Right lobe of liver (tissue), 6 donors: ENCODE results near the gene SH3TC1. TPM values are rescaled to one million over a fixed set of nuclear protein-coding genes. Genes with fewer than 3 reads are reported as not detected.

ENCODE experiments used
- ATAC-seq, 4 donors: fragments of 200-7000 bp; cut with Tn5 transposase; one replicate each; pipeline ENCODE4 v1.9.1; 2020; ENCODE audit warnings: mild to moderate bottlenecking in 4 of 4, moderate library complexity in 4 of 4
- DNase-seq, 3 donors: peaks; one replicate each; pipeline ENCODE4 v3.0.0-alpha.2; 2020
- H3K27ac ChIP-seq, 3 donors: fragments of 200-600 bp; one replicate each; pipeline ENCODE4 v1.8.0; 2022
- H3K27me3 ChIP-seq, 2 donors: fragments of 200-600 bp; one replicate each; pipeline ENCODE4 v1.8.0; 2022
- H3K36me3 ChIP-seq, 4 donors: fragments of 200-600 bp; sonication (generic) in 1 of 4; one replicate each; pipeline versions ENCODE4 v1.5.1 to v1.8.0; 2017 to 2022; ENCODE audit warnings: control low read depth in 1 of 4
- H3K4me1 ChIP-seq, 4 donors: fragments of 200-600 bp; sonication (generic) in 1 of 4; one replicate each; pipeline versions ENCODE4 v1.5.1 to v1.8.0; 2017 to 2022; ENCODE audit warnings: control low read depth in 1 of 4
- H3K4me3 ChIP-seq, 3 donors: fragments of 200-600 bp; one replicate each; pipeline ENCODE4 v1.8.0; 2022
- H3K9me3 ChIP-seq, 4 donors: fragments of 200-600 bp; sonication (generic) in 1 of 4; one replicate each; pipeline versions ENCODE4 v1.5.1 to v1.8.0; 2017 to 2022; ENCODE audit warnings: control low read depth in 1 of 4
- POLR2A ChIP-seq: fragments of 450-650 bp; IDR thresholded peaks from one replicate; pipeline ENCODE4 v1.6.1; 2017; ENCODE audit warnings: antibody characterized with exemption, mild to moderate bottlenecking
- whole genome bisulfite sequencing: methylation state at CpG from one replicate; pipeline ENCODE4 v1.1.6; 2018; ENCODE audit warnings: low coverage, low lambda C conversion rate; ENCODE audit not compliant: insufficient coverage; ENCODE audit errors: missing lambda C conversion rate; 5-methylcytosine and 5-hydroxymethylcytosine counted together
- intact Hi-C, 2 donors: fragments of 100-400 bp; cut with DNase I; formaldehyde crosslinking; loops; one replicate each; pipeline versions ENCODE4 v1.11.2 to v1.14.1; 2022
- total RNA-seq, 6 experiments: library from RNA; depleted of rRNA in 2 of 6; stranded (reverse); fragments of >200 nt in 2 of 6; fragmentation: NEBNext Ultra II Directional in 3 of 6; extraction: Animal tissue kit (Norgen Biotek cat#: 25700) in 3 of 6; gene quantifications; one replicate each; pipeline versions ENCODE4 v1.1.0 to v1.2.4, GENCODE V29; 2016 to 2023
- TF ChIP-seq, protein P1 (sequence below), 4 donors: fragments of 200-600 bp in 3 of 4; fragments of 450-650 bp in 1 of 4; IDR thresholded peaks; one replicate each; pipeline versions ENCODE4 v1.5.1 to v1.8.0; 2016 to 2022; ENCODE audit warnings: antibody characterized with exemption in 4 of 4, mild to moderate bottlenecking in 2 of 4
- donor health status: DM: no; HTN: yes; CAD: no.
- donor health status: DM: no; HTN: no; CAD: no.
- donor health status: DM: no; HTN: no; CAD: no.
- donor health status: DM: no; HTN: yes; CAD: no.
- donor health status: DM: no; HTN: yes; CAD: no.

Gene SH3TC1
- total RNA-seq, 6 experiments from 2014 or later = 13.2 to 48.0 (median 24.9) TPM

DNA sequence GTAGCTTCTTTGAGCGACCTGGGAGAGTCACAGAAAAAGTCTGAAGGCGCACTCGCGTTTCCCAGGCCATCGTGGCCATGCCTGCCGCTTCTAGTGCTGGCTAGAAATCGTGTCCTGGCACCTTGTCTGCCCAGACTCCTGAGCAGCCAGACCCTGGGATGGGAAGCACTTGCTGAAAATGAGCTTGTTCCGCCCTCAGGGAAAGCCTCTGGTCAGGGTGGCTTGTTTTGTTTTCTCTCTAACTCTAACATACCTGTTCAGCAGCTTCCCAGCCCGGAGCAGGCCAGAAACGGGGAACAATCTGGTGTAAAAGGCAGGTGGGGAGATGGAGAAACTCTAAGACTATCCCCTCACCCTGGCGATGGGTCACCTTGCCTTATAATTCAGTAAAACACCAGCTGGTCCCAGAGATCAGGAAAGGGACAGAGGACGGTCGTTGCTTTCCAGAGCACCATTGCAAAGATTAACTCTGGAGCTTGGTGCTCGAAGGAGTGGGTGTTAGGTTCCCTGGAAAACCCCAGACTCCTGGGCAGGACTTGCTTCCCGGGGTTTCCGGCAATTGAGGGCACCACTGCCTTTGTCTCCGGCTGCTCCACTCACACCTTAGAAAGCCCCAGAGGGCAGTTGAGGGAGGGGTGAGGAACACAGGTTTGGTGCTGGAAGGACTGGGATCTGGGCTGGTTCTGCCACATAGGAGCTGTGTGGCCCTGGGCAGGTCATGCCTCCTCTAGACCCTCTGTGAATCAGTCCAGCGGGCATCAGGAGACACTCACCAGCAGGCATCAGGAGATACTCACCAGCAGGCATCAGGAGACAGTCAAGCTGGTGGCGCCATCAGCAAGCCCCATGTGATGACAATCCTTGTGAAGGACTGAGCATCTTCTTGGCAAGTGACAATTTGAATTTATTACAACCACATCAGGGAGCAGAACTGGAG, 4.5 kb upstream of the SH3TC1 start:
- DNase-seq (no peak), ATAC-seq (no peak)
- TF ChIP-seq, protein P1, sequence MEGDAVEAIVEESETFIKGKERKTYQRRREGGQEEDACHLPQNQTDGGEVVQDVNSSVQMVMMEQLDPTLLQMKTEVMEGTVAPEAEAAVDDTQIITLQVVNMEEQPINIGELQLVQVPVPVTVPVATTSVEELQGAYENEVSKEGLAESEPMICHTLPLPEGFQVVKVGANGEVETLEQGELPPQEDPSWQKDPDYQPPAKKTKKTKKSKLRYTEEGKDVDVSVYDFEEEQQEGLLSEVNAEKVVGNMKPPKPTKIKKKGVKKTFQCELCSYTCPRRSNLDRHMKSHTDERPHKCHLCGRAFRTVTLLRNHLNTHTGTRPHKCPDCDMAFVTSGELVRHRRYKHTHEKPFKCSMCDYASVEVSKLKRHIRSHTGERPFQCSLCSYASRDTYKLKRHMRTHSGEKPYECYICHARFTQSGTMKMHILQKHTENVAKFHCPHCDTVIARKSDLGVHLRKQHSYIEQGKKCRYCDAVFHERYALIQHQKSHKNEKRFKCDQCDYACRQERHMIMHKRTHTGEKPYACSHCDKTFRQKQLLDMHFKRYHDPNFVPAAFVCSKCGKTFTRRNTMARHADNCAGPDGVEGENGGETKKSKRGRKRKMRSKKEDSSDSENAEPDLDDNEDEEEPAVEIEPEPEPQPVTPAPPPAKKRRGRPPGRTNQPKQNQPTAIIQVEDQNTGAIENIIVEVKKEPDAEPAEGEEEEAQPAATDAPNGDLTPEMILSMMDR (IDR thresholded peaks at IDR 0.05) = no peak
- no peak for TF ChIP-seq POLR2A
- WGBS = 82% methylated on average over 7 of the region's 19 CpGs
- no peaks in the 10 kb centered on the region for H3K36me3 ChIP-seq
- H3K4me1 ChIP-seq = peaks cover 0 to 12% (median 9%) of the 10 kb centered on the region in 4 donors
- H3K9me3 ChIP-seq = no peaks in the 10 kb centered on the region
- intact Hi-C loops = no loop called here
- H3K27ac ChIP-seq = no peak overlapping the region
- no peak overlapping the region for H3K4me3 ChIP-seq
- H3K27me3 ChIP-seq = no peaks in the 10 kb centered on the region

DNA sequence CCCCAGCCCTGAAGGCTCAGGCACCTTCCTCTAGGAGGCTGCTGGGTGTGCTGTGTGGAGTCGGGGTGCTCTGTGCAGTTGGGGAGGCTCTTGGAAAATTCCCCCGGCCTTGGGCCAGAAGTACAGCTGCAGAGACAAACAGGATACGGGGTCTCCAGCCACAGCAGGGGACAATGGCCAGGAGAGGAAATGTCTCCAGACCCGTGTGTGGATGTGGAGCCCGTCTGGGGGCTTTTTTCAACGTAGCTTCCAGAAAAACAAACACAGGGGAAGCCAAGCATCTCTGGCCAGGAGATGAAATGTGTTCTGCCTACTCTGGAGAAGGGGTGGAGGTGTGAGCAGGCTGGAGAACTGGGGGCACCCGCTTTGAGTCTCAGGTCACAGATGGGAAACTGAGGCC, 3.7 kb upstream of the SH3TC1 start:
- intact Hi-C loops = no loop called here
- Histone ChIP-seq H3K9me3 (no peaks in the 10 kb centered on the region), H3K4me1 (peaks cover 0 to 20% (median 9%) of the 10 kb centered on the region in 4 donors), H3K27me3 (no peaks in the 10 kb centered on the region), H3K27ac (no peak overlapping the region), H3K4me3 (no peak overlapping the region), H3K36me3 (no peaks in the 10 kb centered on the region)
- WGBS = 44% methylated on average over 7 of the region's 7 CpGs
- no peak for ATAC-seq
- no peak for TF ChIP-seq POLR2A
- TF ChIP-seq, protein P1 (IDR thresholded peaks at IDR 0.05) = no peak
- DNase-seq = peak in 1 of 3 donors; percentile 22

DNA sequence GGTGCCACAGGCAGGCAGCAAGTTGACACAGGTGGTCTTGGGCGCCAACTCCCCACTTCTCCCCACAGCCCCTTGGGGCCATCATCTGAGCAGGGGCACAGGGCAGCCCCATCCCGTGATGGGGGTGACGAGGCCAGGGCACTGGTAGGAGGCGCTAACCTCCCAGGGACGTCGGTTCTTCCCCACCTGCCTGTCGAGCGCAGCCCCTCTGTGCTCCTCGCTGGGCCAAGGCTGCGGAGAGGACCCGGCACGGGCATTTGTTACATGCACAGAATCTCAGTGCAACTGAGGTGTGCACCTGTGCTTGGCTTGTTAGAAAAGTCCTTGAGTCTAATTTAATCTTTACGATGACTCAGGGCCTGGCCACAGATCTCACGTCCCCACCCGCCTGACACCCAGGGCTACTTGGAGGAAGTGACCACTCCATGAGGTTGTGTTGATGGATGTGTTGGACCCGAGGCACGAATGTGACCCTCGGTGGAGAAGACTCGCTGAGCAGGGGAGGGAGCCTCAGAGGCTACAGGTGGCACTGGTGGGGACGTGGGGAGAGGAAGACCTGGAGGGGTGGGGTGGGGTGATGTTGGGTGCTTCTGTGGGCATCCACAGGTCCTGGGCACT, 3.1 kb upstream of the SH3TC1 start:
- Histone ChIP-seq H3K4me3 (no peak overlapping the region), H3K4me1 (peaks cover 0 to 23% (median 11%) of the 10 kb centered on the region in 4 donors), H3K9me3 (no peaks in the 10 kb centered on the region), H3K27ac (no peak overlapping the region), H3K27me3 (no peaks in the 10 kb centered on the region), H3K36me3 (no peaks in the 10 kb centered on the region)
- WGBS = 52% methylated on average over 6 of the region's 20 CpGs
- DNase-seq (peak in 1 of 3 donors; percentile 28), ATAC-seq (no peak)
- TF ChIP-seq, protein P1 (IDR thresholded peaks at IDR 0.05) = no peak
- TF ChIP-seq POLR2A = no peak
- intact Hi-C loops = no loop called here

DNA sequence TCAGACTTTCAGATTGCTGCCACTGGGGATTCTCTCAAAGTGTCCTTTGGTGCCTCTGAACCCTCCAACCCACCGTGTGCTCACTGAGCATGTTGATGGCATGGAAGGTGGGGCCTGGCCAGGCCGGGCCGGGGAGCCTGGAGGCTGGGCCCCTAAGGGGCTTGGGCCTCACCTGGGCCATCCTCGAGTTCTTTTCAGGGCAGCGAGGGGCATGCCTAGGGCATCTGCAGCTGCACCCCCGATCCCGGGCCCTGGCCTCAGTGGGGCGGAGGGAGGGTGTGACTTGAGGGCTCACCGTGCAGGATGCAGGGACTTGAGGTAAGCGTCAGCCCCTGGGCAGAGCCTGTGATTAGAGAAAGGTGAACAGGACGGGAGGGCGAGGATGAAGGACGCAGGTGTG, 1.6 kb upstream of the SH3TC1 start:
- H3K4me3 ChIP-seq = no peak overlapping the region
- no peaks in the 10 kb centered on the region for H3K9me3 ChIP-seq
- ATAC-seq = no peak
- intact Hi-C loops = no loop called here
- DNase-seq = peak in 2 of 3 donors; percentile 22 to 58
- H3K27me3 ChIP-seq = no peaks in the 10 kb centered on the region
- H3K27ac ChIP-seq = no peak overlapping the region
- TF ChIP-seq POLR2A = no peak
- TF ChIP-seq, protein P1 (IDR thresholded peaks at IDR 0.05) = no peak
- H3K4me1 ChIP-seq = peaks cover 0 to 36% (median 19%) of the 10 kb centered on the region in 4 donors
- WGBS = 50% methylated on average over 1 of the region's 13 CpGs
- no peaks in the 10 kb centered on the region for H3K36me3 ChIP-seq
